Neural cell (in vitro differentiated cells): Measurements from ENCODE around the gene GAL3ST3.

Experiments
- CTCF ChIP-seq: fragments of 450-650 bp; IDR thresholded peaks from 2 replicates; pipeline ENCODE4 v1.5.1; 2014; ENCODE audit warnings: antibody characterized with exemption, mild to moderate bottlenecking, moderate library complexity; ENCODE audit not compliant: poor library complexity, severe bottlenecking
- EP300 ChIP-seq: fragments of 450-650 bp; conservative IDR thresholded peaks from 2 replicates; pipeline ENCODE4 v1.6.1; 2014; ENCODE audit warnings: antibody characterized with exemption, mild to moderate bottlenecking, moderate library complexity; ENCODE audit not compliant: poor library complexity, severe bottlenecking
- MXI1 ChIP-seq: fragments of 450-650 bp; conservative IDR thresholded peaks from 2 replicates; pipeline ENCODE4 v1.6.1; 2014; ENCODE audit warnings: antibody characterized with exemption, mild to moderate bottlenecking; ENCODE audit not compliant: poor library complexity, severe bottlenecking
- SMC3 ChIP-seq: fragments of 450-650 bp; conservative IDR thresholded peaks from 2 replicates; pipeline ENCODE4 v1.6.1; 2014; ENCODE audit warnings: antibody characterized with exemption, mild to moderate bottlenecking, moderate library complexity; ENCODE audit not compliant: poor library complexity
- TAF1 ChIP-seq: IDR thresholded peaks from 2 replicates; pipeline ENCODE4 v1.6.1; 2012; ENCODE audit warnings: low read depth

GRCh38 chr11:66080055-66080817, 31.3 kb upstream of the GAL3ST3 start:
- TF ChIP-seq SMC3 (no peak), CTCF (no peak), EP300 (no peak), MXI1 (no peak), TAF1 (no peak)
